GM18499 (cell line): ENCODE data around the gene TMX4.
A peak's percentile ranks its signal among the peaks of the same experiment; 100 is the strongest.
"Not testable (repeated sequence)": the region's sequence is repeated elsewhere in the genome, so short reads cannot be mapped to it uniquely, and the experiment has no call there.

Source experiments
- ATAC-seq: cut with Tn5 transposase; IDR thresholded peaks from one replicate; pipeline ENCODE4 v1.9.1; 2021; ENCODE audit warnings: moderate number of reproducible peaks; ENCODE audit not compliant: insufficient read depth, unreplicated experiment

TMX4 gene

GRCh38 chr20:7975851-7976414, 43.6 kb downstream of the TMX4 start:
- no peak for ATAC-seq

- ATAC-seq, result no peak
These were observed 44.7 kb downstream of the TMX4 start for GRCh38 chr20:7974785-7975435.

- no peak for ATAC-seq
These were observed 47.9 kb downstream of the TMX4 start for GRCh38 chr20:7971536-7972280.

GRCh38 chr20:7967199-7967844, 52.2 kb downstream of the TMX4 start:
- ATAC-seq, result no peak

- ATAC-seq, result no peak
These were observed 53.4 kb downstream of the TMX4 start for GRCh38 chr20:7966176-7966575.

- no peak for ATAC-seq
These were observed 60.1 kb downstream of the TMX4 start for GRCh38 chr20:7959484-7959883.

GRCh38 chr20:7956561-7956960, 63.0 kb downstream of the TMX4 start:
- ATAC-seq, result not testable (repeated sequence)

- no peak for ATAC-seq
These were observed 69.2 kb downstream of the TMX4 start for GRCh38 chr20:7950387-7950786.

- no peak for ATAC-seq
These were observed 75.7 kb downstream of the TMX4 start for GRCh38 chr20:7943891-7944290.

- no peak for ATAC-seq
These were observed 79.2 kb downstream of the TMX4 start, which contains the start of gene HAO1 for GRCh38 chr20:7940341-7940740. Gene HAO1 (minus strand): TSS chr20:7940458. CDS start chr20:7940422, 36 bp downstream.

- ATAC-seq, result no peak
These were observed 79.9 kb downstream of the TMX4 start for GRCh38 chr20:7939663-7940062.

GRCh38 chr20:7938058-7938457, 81.5 kb downstream of the TMX4 start:
- ATAC-seq, result no peak

GRCh38 chr20:7937328-7937727, 82.2 kb downstream of the TMX4 start:
- ATAC-seq, result no peak

GRCh38 chr20:7935027-7935551, 84.5 kb downstream of the TMX4 start:
- ATAC-seq, result peak; percentile 66

- ATAC-seq, result no peak
These were observed 86.2 kb downstream of the TMX4 start for GRCh38 chr20:7933346-7933745.

- no peak for ATAC-seq
These were observed 89.2 kb downstream of the TMX4 start for GRCh38 chr20:7930343-7930742.
